ENCODE data around the gene CRYBG2.
A peak's percentile ranks its signal among the peaks of the same experiment; 100 is the strongest.
"Not testable (repeated sequence)": the region's sequence is repeated elsewhere in the genome, so short reads cannot be mapped to it uniquely, and the experiment has no call there.

The CRYBG2 gene

GRCh38 chr1:26338670-26339069, 15.3 kb downstream of the CRYBG2 start:
- H3K4me1 ChIP-seq (ENCODE audit: control insufficient read depth in 1 of 2, insufficient read depth in 2 of 2, low read length in 2 of 2), result peaks cover 6 to 10% of the 10 kb centered on the region in 2 donors
- no peak overlapping the region for H3K4me3 ChIP-seq (ENCODE audit: low read depth in 1 of 2, low read length in 2 of 2)
- no peak overlapping the region for H3K9ac ChIP-seq (ENCODE audit: low read depth in 1 of 2, low read length in 2 of 2)
- peaks cover 0 to 3% of the 10 kb centered on the region in 2 donors for H3K36me3 ChIP-seq (ENCODE audit: control insufficient read depth in 1 of 2, insufficient read depth in 2 of 2, low read length in 2 of 2)
- H3K27ac ChIP-seq (ENCODE audit: low read depth, low read length), result no peak overlapping the region
- H3K27me3 ChIP-seq (ENCODE audit: control insufficient read depth in 1 of 2, insufficient read depth in 2 of 2, low read length in 2 of 2), result no peaks in the 10 kb centered on the region
- no peaks in the 10 kb centered on the region for H3K9me3 ChIP-seq (ENCODE audit: control insufficient read depth in 1 of 2, low read length in 2 of 2)

- H3K9ac ChIP-seq (ENCODE audit: low read depth in 1 of 2, low read length in 2 of 2), result no peak overlapping the region
- peaks cover 6 to 10% of the 10 kb centered on the region in 2 donors for H3K4me1 ChIP-seq (ENCODE audit: control insufficient read depth in 1 of 2, insufficient read depth in 2 of 2, low read length in 2 of 2)
- peaks cover 0 to 3% of the 10 kb centered on the region in 2 donors for H3K36me3 ChIP-seq (ENCODE audit: control insufficient read depth in 1 of 2, insufficient read depth in 2 of 2, low read length in 2 of 2)
- no peak overlapping the region for H3K4me3 ChIP-seq (ENCODE audit: low read depth in 1 of 2, low read length in 2 of 2)
- no peaks in the 10 kb centered on the region for H3K9me3 ChIP-seq (ENCODE audit: control insufficient read depth in 1 of 2, low read length in 2 of 2)
- no peak overlapping the region for H3K27ac ChIP-seq (ENCODE audit: low read depth, low read length)
- no peaks in the 10 kb centered on the region for H3K27me3 ChIP-seq (ENCODE audit: control insufficient read depth in 1 of 2, insufficient read depth in 2 of 2, low read length in 2 of 2)
Measured at GRCh38 chr1:26337625-26338024, 16.3 kb downstream of the CRYBG2 start.

GRCh38 chr1:26337206-26337535, 16.8 kb downstream of the CRYBG2 start:
- peaks cover 6 to 10% of the 10 kb centered on the region in 2 donors for H3K4me1 ChIP-seq (ENCODE audit: control insufficient read depth in 1 of 2, insufficient read depth in 2 of 2, low read length in 2 of 2)
- no peaks in the 10 kb centered on the region for H3K27me3 ChIP-seq (ENCODE audit: control insufficient read depth in 1 of 2, insufficient read depth in 2 of 2, low read length in 2 of 2)
- no peaks in the 10 kb centered on the region for H3K9me3 ChIP-seq (ENCODE audit: control insufficient read depth in 1 of 2, low read length in 2 of 2)
- H3K9ac ChIP-seq (ENCODE audit: low read depth in 1 of 2, low read length in 2 of 2), result no peak overlapping the region
- peaks cover 0 to 3% of the 10 kb centered on the region in 2 donors for H3K36me3 ChIP-seq (ENCODE audit: control insufficient read depth in 1 of 2, insufficient read depth in 2 of 2, low read length in 2 of 2)
- H3K27ac ChIP-seq (ENCODE audit: low read depth, low read length), result no peak overlapping the region
- peak overlapping the region in 1 of 2 donors; percentile 78 for H3K4me3 ChIP-seq (ENCODE audit: low read depth in 1 of 2, low read length in 2 of 2)

- Histone ChIP-seq H3K27ac (ENCODE audit: low read depth, low read length) (no peak overlapping the region), H3K27me3 (ENCODE audit: control insufficient read depth in 1 of 2, insufficient read depth in 2 of 2, low read length in 2 of 2) (no peaks in the 10 kb centered on the region)
Measured at GRCh38 chr1:26336477-26337205, 17.3 kb downstream of the CRYBG2 start.

GRCh38 chr1:26335774-26336476, 18.0 kb downstream of the CRYBG2 start:
- no peaks in the 10 kb centered on the region for H3K9me3 ChIP-seq (ENCODE audit: control insufficient read depth in 1 of 2, low read length in 2 of 2)
- peaks cover 3 to 5% of the 10 kb centered on the region in 2 donors for H3K36me3 ChIP-seq (ENCODE audit: control insufficient read depth in 1 of 2, insufficient read depth in 2 of 2, low read length in 2 of 2)
- H3K9ac ChIP-seq (ENCODE audit: low read depth in 1 of 2, low read length in 2 of 2), result peak overlapping the region; percentile 18 to 69
- no peak overlapping the region for H3K27ac ChIP-seq (ENCODE audit: low read depth, low read length)
- peak overlapping the region; percentile 78 to 87 for H3K4me3 ChIP-seq (ENCODE audit: low read depth in 1 of 2, low read length in 2 of 2)
- peaks cover 6 to 10% of the 10 kb centered on the region in 2 donors for H3K4me1 ChIP-seq (ENCODE audit: control insufficient read depth in 1 of 2, insufficient read depth in 2 of 2, low read length in 2 of 2)
- no peaks in the 10 kb centered on the region for H3K27me3 ChIP-seq (ENCODE audit: control insufficient read depth in 1 of 2, insufficient read depth in 2 of 2, low read length in 2 of 2)

More at GRCh38 chr1:26336477-26337205, 17.3 kb downstream of the CRYBG2 start:
- peak overlapping the region in 1 of 2 donors; percentile 18 for H3K9ac ChIP-seq (ENCODE audit: low read depth in 1 of 2, low read length in 2 of 2)
- peaks cover 6 to 10% of the 10 kb centered on the region in 2 donors for H3K4me1 ChIP-seq (ENCODE audit: control insufficient read depth in 1 of 2, insufficient read depth in 2 of 2, low read length in 2 of 2)
- peaks cover 0 to 3% of the 10 kb centered on the region in 2 donors for H3K36me3 ChIP-seq (ENCODE audit: control insufficient read depth in 1 of 2, insufficient read depth in 2 of 2, low read length in 2 of 2)
- H3K9me3 ChIP-seq (ENCODE audit: control insufficient read depth in 1 of 2, low read length in 2 of 2), result no peaks in the 10 kb centered on the region
- peak overlapping the region; percentile 78 to 87 for H3K4me3 ChIP-seq (ENCODE audit: low read depth in 1 of 2, low read length in 2 of 2)

GRCh38 chr1:26333312-26333711, 20.6 kb downstream of the CRYBG2 start:
- H3K9me3 ChIP-seq (ENCODE audit: control insufficient read depth in 1 of 2, low read length in 2 of 2); H3K36me3 ChIP-seq (ENCODE audit: control insufficient read depth in 1 of 2, insufficient read depth in 2 of 2, low read length in 2 of 2); H3K27me3 ChIP-seq (ENCODE audit: control insufficient read depth in 1 of 2, insufficient read depth in 2 of 2, low read length in 2 of 2); H3K4me1 ChIP-seq (ENCODE audit: control insufficient read depth in 1 of 2, insufficient read depth in 2 of 2, low read length in 2 of 2); H3K27ac ChIP-seq (ENCODE audit: low read depth, low read length); H3K4me3 ChIP-seq (ENCODE audit: low read depth in 1 of 2, low read length in 2 of 2); H3K9ac ChIP-seq (ENCODE audit: low read depth in 1 of 2, low read length in 2 of 2): not testable (repeated sequence)

GRCh38 chr1:26330276-26330675, 23.7 kb downstream of the CRYBG2 start:
- Histone ChIP-seq H3K36me3 (ENCODE audit: control insufficient read depth in 1 of 2, insufficient read depth in 2 of 2, low read length in 2 of 2) (peaks cover 0 to 5% of the 10 kb centered on the region in 2 donors), H3K27me3 (ENCODE audit: control insufficient read depth in 1 of 2, insufficient read depth in 2 of 2, low read length in 2 of 2) (no peaks in the 10 kb centered on the region), H3K9me3 (ENCODE audit: control insufficient read depth in 1 of 2, low read length in 2 of 2) (no peaks in the 10 kb centered on the region), H3K4me1 (ENCODE audit: control insufficient read depth in 1 of 2, insufficient read depth in 2 of 2, low read length in 2 of 2) (no peaks in the 10 kb centered on the region), H3K27ac (ENCODE audit: low read depth, low read length) (no peak overlapping the region), H3K4me3 (ENCODE audit: low read depth in 1 of 2, low read length in 2 of 2) (no peak overlapping the region), H3K9ac (ENCODE audit: low read depth in 1 of 2, low read length in 2 of 2) (no peak overlapping the region)

GRCh38 chr1:26329380-26329779, 24.6 kb downstream of the CRYBG2 start:
- H3K4me3 ChIP-seq (ENCODE audit: low read depth in 1 of 2, low read length in 2 of 2); H3K36me3 ChIP-seq (ENCODE audit: control insufficient read depth in 1 of 2, insufficient read depth in 2 of 2, low read length in 2 of 2); H3K27ac ChIP-seq (ENCODE audit: low read depth, low read length); H3K4me1 ChIP-seq (ENCODE audit: control insufficient read depth in 1 of 2, insufficient read depth in 2 of 2, low read length in 2 of 2); H3K27me3 ChIP-seq (ENCODE audit: control insufficient read depth in 1 of 2, insufficient read depth in 2 of 2, low read length in 2 of 2); H3K9ac ChIP-seq (ENCODE audit: low read depth in 1 of 2, low read length in 2 of 2); H3K9me3 ChIP-seq (ENCODE audit: control insufficient read depth in 1 of 2, low read length in 2 of 2): not testable (repeated sequence)

GRCh38 chr1:26328597-26328996, 25.3 kb downstream of the CRYBG2 start:
- Histone ChIP-seq H3K4me1 (ENCODE audit: control insufficient read depth in 1 of 2, insufficient read depth in 2 of 2, low read length in 2 of 2) (no peaks in the 10 kb centered on the region), H3K9me3 (ENCODE audit: control insufficient read depth in 1 of 2, low read length in 2 of 2) (no peaks in the 10 kb centered on the region), H3K4me3 (ENCODE audit: low read depth in 1 of 2, low read length in 2 of 2) (no peak overlapping the region), H3K36me3 (ENCODE audit: control insufficient read depth in 1 of 2, insufficient read depth in 2 of 2, low read length in 2 of 2) (peaks cover 0 to 5% of the 10 kb centered on the region in 2 donors), H3K27me3 (ENCODE audit: control insufficient read depth in 1 of 2, insufficient read depth in 2 of 2, low read length in 2 of 2) (no peaks in the 10 kb centered on the region), H3K9ac (ENCODE audit: low read depth in 1 of 2, low read length in 2 of 2) (no peak overlapping the region), H3K27ac (ENCODE audit: low read depth, low read length) (no peak overlapping the region)

- no peak overlapping the region for H3K27ac ChIP-seq (ENCODE audit: low read depth, low read length)
- H3K4me1 ChIP-seq (ENCODE audit: control insufficient read depth in 1 of 2, insufficient read depth in 2 of 2, low read length in 2 of 2), result no peaks in the 10 kb centered on the region
- H3K36me3 ChIP-seq (ENCODE audit: control insufficient read depth in 1 of 2, insufficient read depth in 2 of 2, low read length in 2 of 2), result peaks cover 0 to 5% of the 10 kb centered on the region in 2 donors
- no peaks in the 10 kb centered on the region for H3K27me3 ChIP-seq (ENCODE audit: control insufficient read depth in 1 of 2, insufficient read depth in 2 of 2, low read length in 2 of 2)
- H3K9ac ChIP-seq (ENCODE audit: low read depth in 1 of 2, low read length in 2 of 2), result no peak overlapping the region
- H3K4me3 ChIP-seq (ENCODE audit: low read depth in 1 of 2, low read length in 2 of 2), result no peak overlapping the region
- no peaks in the 10 kb centered on the region for H3K9me3 ChIP-seq (ENCODE audit: control insufficient read depth in 1 of 2, low read length in 2 of 2)
Measured at GRCh38 chr1:26327956-26328362, 26.0 kb downstream of the CRYBG2 start.

Data from duodenal mucosa (tissue), 2 donors.